GM12891 (cell line): ENCODE data around the gene HDAC8.
A peak's percentile ranks its signal among the peaks of the same experiment; 100 is the strongest.

Source experiments
- DNase-seq: peaks from one replicate; pipeline ENCODE4 v3.0.0; 2011; ENCODE audit warnings: low spot score; ENCODE audit not compliant: insufficient read length
- FAIRE-seq: peaks from 2 replicates; lab custom pipeline; 2011; peaks lifted over from hg19 to GRCh38; lab: Jason Lieb, UNC
- PAX5 ChIP-seq: IDR thresholded peaks from 2 replicates; pipeline ENCODE4 v1.6.1; 2011; ENCODE audit warnings: low read length, moderate library complexity, mild to moderate bottlenecking; ENCODE audit not compliant: insufficient read depth, severe bottlenecking
- POLR2A ChIP-seq: IDR thresholded peaks from 2 replicates; pipeline ENCODE4 v1.6.1; 2011; ENCODE audit warnings: low read depth, low read length, control low read depth
- POLR2AphosphoS5 ChIP-seq: IDR thresholded peaks from 2 replicates; pipeline ENCODE4 v1.6.1; 2011; ENCODE audit warnings: low read depth, low read length, control low read depth
- POU2F2 ChIP-seq: IDR thresholded peaks from 2 replicates; pipeline ENCODE4 v1.6.1; 2011; ENCODE audit warnings: low read depth, mild to moderate bottlenecking, control low read depth, low read length, moderate library complexity
- SPI1 ChIP-seq: IDR thresholded peaks from 2 replicates; pipeline ENCODE4 v1.6.1; 2011; ENCODE audit warnings: low read depth, low read length, control low read depth
- TAF1 ChIP-seq: IDR thresholded peaks from 2 replicates; pipeline ENCODE4 v1.6.1; 2011; ENCODE audit warnings: low read depth, low read length, control low read depth

HDAC8 gene

GRCh38 chrX:72479324-72480274 is 93.0 kb downstream of the HDAC8 start:
- TF ChIP-seq POU2F2: no peak
- no peak for TF ChIP-seq SPI1
- no peak for TF ChIP-seq POLR2A
- TF ChIP-seq TAF1: no peak
- no peak for TF ChIP-seq PAX5
- no peak for FAIRE-seq
- no peak for DNase-seq

GRCh38 chrX:72478853-72479252 is 93.8 kb downstream of the HDAC8 start:
- no peak for DNase-seq
- FAIRE-seq: no peak
- TF ChIP-seq TAF1 (no peak), SPI1 (no peak), POU2F2 (no peak), PAX5 (no peak), POLR2A (no peak), POLR2AphosphoS5 (no peak)

GRCh38 chrX:72478351-72478750 is 94.3 kb downstream of the HDAC8 start:
- FAIRE-seq: no peak

GRCh38 chrX:72477781-72478181 is 94.9 kb downstream of the HDAC8 start:
- FAIRE-seq (no peak), DNase-seq (no peak)
- no peak for TF ChIP-seq POU2F2
- TF ChIP-seq POLR2AphosphoS5: no peak
- no peak for TF ChIP-seq PAX5
- no peak for TF ChIP-seq TAF1
- TF ChIP-seq POLR2A: no peak
- no peak for TF ChIP-seq SPI1

More at GRCh38 chrX:72478351-72478750, 94.3 kb downstream of the HDAC8 start:
- TF ChIP-seq SPI1: no peak
- no peak for TF ChIP-seq POLR2A
- no peak for TF ChIP-seq POLR2AphosphoS5
- no peak for TF ChIP-seq TAF1
- TF ChIP-seq PAX5: no peak
- no peak for TF ChIP-seq POU2F2
- no peak for DNase-seq

GRCh38 chrX:72477376-72477775 is 95.3 kb downstream of the HDAC8 start:
- TF ChIP-seq POU2F2: no peak
- no peak for TF ChIP-seq TAF1
- TF ChIP-seq POLR2A: no peak
- no peak for FAIRE-seq
- no peak for DNase-seq

GRCh38 chrX:72475952-72476668 is 96.5 kb downstream of the HDAC8 start:
- no peak for FAIRE-seq
- no peak for TF ChIP-seq POU2F2
- no peak for TF ChIP-seq POLR2A
- TF ChIP-seq POLR2AphosphoS5: no peak
- TF ChIP-seq TAF1: no peak
- no peak for TF ChIP-seq PAX5
- no peak for TF ChIP-seq SPI1
- DNase-seq: no peak

GRCh38 chrX:72475338-72475737 is 97.3 kb downstream of the HDAC8 start:
- no peak for FAIRE-seq
- TF ChIP-seq SPI1 (no peak), POU2F2 (no peak), PAX5 (no peak), TAF1 (no peak), POLR2AphosphoS5 (no peak), POLR2A (no peak)
- no peak for DNase-seq

- DNase-seq (no peak), FAIRE-seq (peak; percentile 20)
- TF ChIP-seq POLR2AphosphoS5 (no peak), PAX5 (no peak)
These were observed 102.0 kb downstream of the HDAC8 start for GRCh38 chrX:72470532-72471223.

GRCh38 chrX:72470117-72470516 is 102.5 kb downstream of the HDAC8 start:
- DNase-seq: no peak
- TF ChIP-seq PAX5 (no peak), POLR2AphosphoS5 (no peak), SPI1 (no peak), POLR2A (no peak), TAF1 (no peak), POU2F2 (no peak)
- peak; percentile 28 for FAIRE-seq

- no peak for DNase-seq
- FAIRE-seq: no peak
- TF ChIP-seq POLR2A (no peak), POLR2AphosphoS5 (no peak), TAF1 (no peak), PAX5 (no peak), POU2F2 (no peak), SPI1 (no peak)
These were observed 104.0 kb downstream of the HDAC8 start for GRCh38 chrX:72468607-72469006.
